NCI-H146 treated with DMSO at 0.1 percent for 48 hours (cell line): ENCODE measurements around the gene ABI3BP.

Source experiments
- DNase-seq: peaks from one replicate; lab custom pipeline; 2025; ENCODE audit not compliant: unreplicated experiment; lab: John Stamatoyannopoulos, UW

ABI3BP gene

GRCh38 chr3:100703865-100704264 is 289.4 kb downstream of the ABI3BP start:
- DNase-seq: no peak

- DNase-seq: no peak
Measured at GRCh38 chr3:100702980-100703345, 290.3 kb downstream of the ABI3BP start.

- no peak for DNase-seq
Measured at GRCh38 chr3:100702082-100702979, 290.9 kb downstream of the ABI3BP start.

GRCh38 chr3:100700708-100701107 is 292.5 kb downstream of the ABI3BP start:
- DNase-seq: no peak
